ENCODE results near the gene HSFY1. TPM values are rescaled to one million over a fixed set of nuclear protein-coding genes. Genes with fewer than 3 reads are reported as not detected.
"Not testable (repeated sequence)": the region's sequence is repeated elsewhere in the genome, so short reads cannot be mapped to it uniquely, and the experiment has no call there.

HSFY1 gene
- total RNA-seq: not detected in 2 replicates

GRCh38 chrY:18546420-18546819 lies at the start of gene HSFY1:
HSFY1 (plus strand) TSS chrY:18546720; CDS start chrY:18546788, 68 bp downstream.
- DNase-seq (ENCODE audit: extremely low read depth, low read depth, low spot score): not testable (repeated sequence)

GRCh38 chrY:18504266-18504665 lies 42.3 kb upstream of the HSFY1 start:
- not testable (repeated sequence) for DNase-seq (ENCODE audit: extremely low read depth, low read depth, low spot score)

GRCh38 chrY:18530995-18531655 lies 15.4 kb upstream of the HSFY1 start:
- not testable (repeated sequence) for DNase-seq (ENCODE audit: extremely low read depth, low read depth, low spot score)

GRCh38 chrY:18538952-18539351 lies 7.6 kb upstream of the HSFY1 start:
- not testable (repeated sequence) for DNase-seq (ENCODE audit: extremely low read depth, low read depth, low spot score)

- not testable (repeated sequence) for DNase-seq (ENCODE audit: extremely low read depth, low read depth, low spot score)
Measured at GRCh38 chrY:18553132-18553531, 6.6 kb downstream of the HSFY1 start.

- not testable (repeated sequence) for DNase-seq (ENCODE audit: extremely low read depth, low read depth, low spot score)
Measured at GRCh38 chrY:18565915-18566314, 19.4 kb downstream of the HSFY1 start.

Other genes with a start within 250 kb of the HSFY1 start
- not detected in 2 replicates for gene HSFY2, start 227.0 kb downstream of the HSFY1 start, total RNA-seq

Measured in glomerular endothelial cell (primary cell).